GM19240 (cell line): ENCODE data around the gene NKIRAS2.

ENCODE experiments used
- DNase-seq: peaks from one replicate; pipeline ENCODE4 v3.0.0; 2011; ENCODE audit warnings: low spot score; ENCODE audit not compliant: insufficient read length

NKIRAS2 gene

DNA sequence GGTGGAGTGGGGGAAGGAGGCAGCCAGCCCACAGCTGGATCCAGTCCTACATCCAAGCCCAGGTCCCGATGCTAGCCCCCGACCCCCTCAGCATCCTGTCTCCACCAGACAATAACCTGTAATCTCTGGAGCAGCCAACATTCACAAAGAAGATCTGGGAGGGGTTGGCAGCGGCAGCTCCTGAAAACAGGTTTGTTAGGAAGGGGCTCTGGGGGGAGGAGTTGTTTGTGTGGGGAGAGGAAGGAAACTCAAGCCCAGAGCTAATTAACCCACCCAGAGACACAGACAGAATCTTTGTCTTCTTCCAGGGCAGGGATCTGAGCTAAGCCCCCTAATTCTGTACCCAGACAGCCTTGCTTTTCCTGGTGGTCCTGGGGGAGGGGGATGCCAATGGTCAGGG is 35.1 kb downstream of the NKIRAS2 start:
- DNase-seq: no peak

DNA sequence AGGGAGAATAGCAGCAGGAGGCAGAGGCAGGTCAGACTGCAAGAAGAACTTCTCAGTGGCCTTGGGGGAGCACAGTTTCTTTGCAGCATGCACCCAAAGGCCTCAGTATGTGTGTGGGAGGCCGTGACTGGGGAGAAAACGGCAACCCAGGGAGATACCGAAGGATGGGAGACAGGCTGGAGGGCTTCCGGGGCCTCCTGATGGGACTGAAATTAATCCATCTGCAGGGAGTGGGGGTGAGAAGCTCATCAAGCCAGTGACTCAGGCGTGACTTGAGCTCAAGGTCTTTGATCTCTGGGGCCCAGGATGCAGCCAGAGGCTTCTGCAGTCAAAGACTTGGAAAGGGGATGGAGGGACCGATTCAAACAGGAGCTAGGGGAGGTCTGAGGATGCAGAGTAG is 35.6 kb downstream of the NKIRAS2 start:
- no peak for DNase-seq

DNA sequence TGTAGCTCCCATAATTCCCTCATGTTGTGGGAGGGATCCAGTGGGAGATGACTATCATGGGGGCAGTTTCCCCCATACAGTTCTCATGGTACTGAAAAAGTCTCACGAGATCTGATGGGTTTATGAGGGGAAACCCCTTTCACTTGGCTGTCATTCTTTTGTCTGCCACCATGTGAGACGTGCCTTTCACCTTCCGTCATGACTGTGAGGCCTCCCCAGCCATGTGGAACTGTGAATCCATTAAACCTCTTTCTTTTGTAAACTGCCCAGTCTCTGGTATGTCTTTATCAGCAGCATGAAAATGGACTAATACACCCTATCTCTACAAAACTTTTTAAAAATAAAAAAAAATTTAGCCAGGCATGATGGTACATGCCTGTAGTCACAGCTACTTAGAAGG is 36.7 kb downstream of the NKIRAS2 start:
- DNase-seq: no peak

DNA sequence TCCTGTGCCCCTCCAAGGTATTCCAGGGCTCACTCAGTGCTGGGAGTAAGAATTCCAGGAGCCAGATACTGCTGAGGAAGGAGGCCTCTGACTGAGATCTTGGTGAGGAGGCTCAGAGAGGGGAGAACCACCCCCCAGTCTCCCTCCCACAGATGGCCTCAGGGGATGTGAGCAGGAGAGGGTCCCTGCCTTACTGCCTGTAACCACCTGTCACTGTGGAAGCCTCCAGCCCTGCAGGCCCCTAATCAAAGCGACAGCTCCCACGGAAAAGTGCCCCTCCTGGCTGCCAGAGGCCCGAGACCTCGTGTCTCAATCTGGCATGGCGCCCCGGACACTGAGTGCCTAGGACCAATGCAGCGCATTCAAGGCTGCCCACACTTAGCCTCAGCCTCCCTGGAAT is 38.2 kb downstream of the NKIRAS2 start:
- no peak for DNase-seq

DNA sequence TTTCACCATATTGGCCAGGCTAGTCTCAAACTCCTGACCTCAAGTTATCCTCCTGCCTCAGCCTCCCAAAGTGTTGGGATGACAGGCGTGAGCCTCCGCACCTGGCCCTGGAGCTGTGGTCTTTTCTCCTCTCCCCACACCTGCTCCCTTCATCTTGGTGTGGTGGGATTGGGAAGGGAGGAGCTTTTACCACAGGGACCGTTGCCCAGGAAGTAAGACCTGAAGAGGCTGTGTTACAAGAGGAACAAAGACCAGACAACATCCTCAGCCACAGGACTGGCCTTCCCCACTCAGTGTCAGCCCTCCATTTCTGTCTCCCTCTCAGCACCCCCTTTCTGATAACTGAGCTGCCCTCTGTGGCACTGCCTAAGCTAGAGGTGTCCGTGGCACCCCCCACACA is 39.9 kb downstream of the NKIRAS2 start:
- no peak for DNase-seq

DNA sequence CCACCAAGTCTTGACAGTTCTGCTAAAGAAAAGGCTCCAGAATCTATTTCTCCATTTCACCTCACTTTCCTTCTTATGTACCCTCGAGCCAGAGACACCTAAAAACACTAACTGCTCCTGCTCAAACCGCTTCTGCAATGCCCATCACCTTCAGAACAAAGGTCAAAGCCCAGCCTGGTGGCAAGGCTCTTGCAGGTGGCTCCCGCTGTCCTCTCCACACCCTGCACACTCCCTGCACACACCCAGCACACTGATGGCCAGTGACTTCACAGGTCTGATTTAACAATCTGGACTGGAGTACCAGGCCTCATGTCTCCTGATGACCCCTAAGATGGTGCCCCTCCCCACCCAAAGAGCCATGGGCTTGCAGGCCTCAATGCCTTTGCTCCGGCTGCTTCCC is 40.3 kb downstream of the NKIRAS2 start:
- no peak for DNase-seq

DNA sequence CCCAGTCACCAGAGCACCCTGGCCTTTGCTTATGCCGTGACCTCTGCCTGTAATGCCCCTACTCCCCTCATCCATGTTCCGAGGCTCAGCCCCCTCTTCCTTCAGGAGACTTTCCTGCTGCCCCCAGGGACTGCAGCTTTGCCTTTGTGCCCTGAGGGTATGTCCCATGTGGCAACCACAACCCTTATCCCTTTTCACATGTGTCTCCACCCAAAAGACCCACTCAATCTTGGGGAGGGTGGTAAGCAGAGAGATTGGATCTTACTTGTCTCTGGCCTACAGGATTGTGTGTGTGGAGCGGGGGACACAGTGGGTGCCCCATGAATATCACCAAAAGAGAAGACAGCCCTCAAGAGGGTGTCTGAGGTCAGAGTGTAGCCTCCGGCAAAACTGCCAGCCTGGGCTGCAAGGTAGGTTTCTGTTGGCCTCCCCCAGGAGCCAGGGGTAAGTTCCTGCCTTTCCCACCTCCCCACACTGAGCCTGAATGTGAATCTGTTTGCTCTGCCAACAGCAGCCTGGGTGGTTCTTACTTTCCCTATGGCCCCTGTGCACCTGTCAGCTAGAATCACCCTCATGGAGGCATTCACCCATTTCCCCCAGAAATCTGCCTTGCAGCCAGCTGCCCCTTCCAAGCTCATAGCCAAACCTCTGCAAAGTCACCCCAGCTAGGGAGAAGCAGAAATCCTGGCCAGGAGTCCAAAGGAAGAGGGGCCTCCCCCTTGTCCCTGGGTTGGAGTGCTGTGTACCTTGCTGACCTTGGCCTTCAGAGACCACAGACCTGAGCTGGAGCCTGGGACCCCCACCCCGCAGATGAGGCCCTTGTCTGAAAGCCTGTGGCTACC is 42.0 kb downstream of the NKIRAS2 start:
- no peak for DNase-seq

DNA sequence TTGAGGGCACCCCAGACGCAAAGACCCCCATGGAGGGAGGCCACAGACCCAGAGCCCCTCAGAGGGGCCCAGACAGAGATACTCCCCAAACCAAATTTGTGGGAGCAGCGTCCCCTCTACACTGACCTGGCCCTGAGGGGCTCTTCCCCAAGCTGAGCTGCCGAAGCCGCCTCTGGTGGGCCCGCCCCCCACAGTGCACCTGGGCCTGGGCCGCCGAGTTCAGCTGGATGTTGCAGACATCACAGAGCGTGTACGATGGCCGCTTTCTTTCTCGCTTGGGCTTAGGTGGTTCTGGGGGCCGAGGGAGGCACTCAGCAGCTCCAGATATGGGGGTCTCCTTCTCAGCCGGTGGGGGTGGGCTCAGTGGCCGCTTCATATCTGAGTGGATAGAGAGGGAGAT is 42.8 kb downstream of the NKIRAS2 start:
- DNase-seq: no peak

DNA sequence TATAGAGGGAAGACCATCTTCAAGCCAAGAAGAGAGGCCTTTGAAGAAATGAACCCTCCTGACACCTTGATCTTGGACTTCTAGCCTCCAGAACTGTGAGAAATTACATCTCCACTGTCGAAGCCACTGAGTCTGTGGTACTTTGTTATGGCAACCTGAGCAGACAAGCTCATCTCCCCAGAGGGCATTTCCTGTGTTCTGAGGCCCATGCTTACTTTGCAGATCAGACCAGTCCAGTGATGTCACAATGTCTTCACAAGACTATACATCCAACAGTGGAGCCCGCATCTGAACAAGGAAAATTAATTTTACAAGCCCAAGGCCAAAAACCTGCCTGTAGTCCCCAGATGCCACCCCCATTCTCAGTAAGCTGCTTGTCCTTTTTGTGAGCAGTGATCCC is 45.3 kb downstream of the NKIRAS2 start:
- DNase-seq: no peak

DNA sequence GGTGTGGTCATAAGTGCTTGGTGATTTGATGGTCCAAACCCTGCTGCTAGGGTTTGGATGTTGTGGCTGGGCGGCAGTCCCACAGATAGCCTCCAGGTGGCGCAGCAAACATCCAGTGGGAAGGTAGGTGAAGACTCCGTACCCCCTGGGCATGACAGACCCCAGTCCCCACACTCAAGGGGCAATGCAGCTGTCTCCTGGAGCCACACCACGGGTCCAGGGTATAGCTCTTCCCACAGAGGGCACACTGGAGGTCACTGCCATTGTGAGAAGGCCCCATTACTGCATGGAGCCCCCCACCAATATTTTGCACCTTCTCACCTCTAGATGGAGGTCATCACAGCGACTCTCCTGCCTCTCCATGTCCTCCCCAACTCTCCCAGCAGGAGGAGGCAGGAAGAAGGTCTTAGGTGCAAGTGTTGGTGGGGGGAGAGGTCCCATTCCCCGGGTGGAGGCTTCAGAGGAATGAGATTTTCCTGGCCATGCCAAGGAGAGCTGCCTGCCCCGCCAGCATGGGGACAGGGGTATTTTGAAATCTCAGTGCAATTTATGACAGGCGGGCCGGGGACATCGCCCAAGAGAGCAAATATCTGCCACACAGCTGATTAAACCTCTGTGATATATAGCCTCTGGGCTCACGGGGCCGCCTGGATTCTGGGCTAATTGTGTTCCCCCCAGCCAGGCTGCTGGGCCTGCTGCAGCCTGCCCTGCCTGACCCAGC is 47.6 kb downstream of the NKIRAS2 start:
- no peak for DNase-seq

DNA sequence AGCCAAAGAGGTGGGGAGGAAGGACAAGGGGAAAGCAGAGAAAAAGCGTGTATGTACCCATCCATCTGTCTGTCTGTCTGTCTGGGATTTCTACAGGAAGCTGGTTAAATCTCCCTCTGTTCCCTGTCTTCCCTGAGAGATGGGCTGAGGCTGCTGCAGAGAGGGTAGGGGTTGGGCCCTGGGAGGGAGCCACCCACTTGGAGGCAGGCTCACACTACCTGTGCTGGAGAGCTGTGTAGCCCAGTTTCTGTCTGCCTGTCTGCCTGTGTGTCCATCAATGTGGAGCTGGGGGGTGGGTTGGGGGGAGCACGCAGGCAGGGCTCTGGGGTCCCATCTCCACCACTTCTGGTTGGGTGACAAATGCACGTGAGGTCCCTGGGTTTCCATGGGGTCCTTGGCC is 49.1 kb downstream of the NKIRAS2 start:
- DNase-seq: no peak

DNA sequence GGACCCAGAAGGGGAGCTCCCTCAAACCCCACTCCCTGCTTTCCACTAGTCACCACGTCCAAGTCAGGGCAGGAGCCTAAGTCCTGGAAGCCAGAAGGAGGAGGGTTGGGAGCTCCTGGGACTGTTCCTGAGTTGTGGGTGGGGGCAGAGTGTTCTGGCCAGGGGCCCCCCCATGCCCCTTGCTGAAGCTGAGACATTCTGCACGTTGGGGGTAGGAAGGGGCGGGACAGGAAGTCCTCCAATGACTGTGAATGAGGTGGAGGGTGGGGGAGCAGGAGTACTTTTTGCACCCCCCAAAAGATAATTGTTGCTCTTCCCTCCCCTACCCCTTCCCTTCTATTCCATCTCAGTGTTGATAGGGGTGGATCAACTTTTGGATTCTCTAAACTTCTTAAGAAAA is 51.9 kb downstream of the NKIRAS2 start:
- no peak for DNase-seq

DNA sequence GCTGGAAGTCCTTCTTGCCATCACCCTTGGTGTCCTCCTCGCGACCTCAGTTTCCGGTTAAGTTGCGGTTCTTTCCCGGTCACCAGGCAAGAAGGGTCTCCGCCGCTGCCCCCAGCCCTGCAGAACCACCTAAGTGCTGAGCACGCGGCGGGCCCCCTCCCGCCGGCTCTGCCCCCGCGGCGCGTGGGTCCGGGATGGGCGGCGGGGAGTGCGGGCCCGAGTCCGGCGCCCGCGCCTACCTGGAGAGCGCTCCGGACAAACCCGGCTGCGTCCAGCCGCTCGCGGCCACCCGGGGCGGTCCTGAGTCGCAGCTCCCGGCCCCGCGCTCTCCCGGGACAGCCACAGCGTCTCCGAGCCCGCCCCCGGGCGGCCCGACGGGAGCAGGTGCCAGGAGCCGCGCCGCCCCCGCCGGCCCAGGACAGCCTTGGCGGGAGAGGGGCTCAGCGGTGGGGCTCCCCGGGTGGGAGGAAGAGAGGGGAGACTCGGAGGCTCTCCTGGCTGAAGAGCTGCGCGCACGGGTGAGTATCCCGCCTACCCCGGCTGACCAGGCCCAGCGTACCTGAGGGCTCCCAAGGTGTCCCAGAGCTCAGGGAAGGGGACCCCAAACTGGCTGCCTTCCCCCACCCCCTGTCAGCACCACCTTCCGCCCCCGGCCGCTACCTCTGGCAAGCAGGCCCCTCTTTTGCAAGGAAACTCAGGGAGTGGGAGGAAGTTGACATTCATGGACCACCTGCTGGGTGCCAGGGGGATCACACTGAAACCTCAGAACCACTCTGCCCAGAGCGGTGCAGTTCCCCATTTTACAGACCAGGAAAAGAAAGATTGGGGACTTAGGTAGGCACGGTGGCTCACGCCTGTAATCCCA is 52.7 kb downstream of the NKIRAS2 start:
- no peak for DNase-seq
